ENCODE data around the gene LAMB4. TPM values are rescaled to one million over a fixed set of nuclear protein-coding genes. Genes with fewer than 3 reads are reported as not detected.

Gene LAMB4
- total RNA-seq, 4 donors from 2014 or later = 0.75 to 2.6 (median 1.7) TPM; not detected in 1

DNA sequence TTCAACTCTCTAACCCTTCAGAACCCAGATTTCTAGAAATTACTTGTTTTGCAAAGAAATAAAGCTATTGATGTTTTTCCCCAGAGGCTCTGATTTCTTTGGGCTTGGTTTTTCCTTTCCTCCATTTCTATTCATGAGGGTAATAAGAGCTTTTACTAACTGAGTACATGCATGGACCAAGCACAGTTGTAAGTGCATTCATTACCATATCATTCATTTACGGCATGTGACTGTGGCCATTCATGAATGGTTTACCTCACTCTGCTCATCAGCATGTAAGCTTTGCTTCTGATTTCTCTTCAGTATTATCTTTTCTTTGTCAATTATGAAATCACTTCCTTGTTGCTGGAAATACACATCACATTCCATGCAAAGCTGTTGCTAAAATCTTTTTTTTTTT, 42.4 kb downstream of the LAMB4 start:
- WGBS = 93% methylated on average over 1 of the region's 1 CpG
- H3K27ac ChIP-seq (replicated peaks in 1 of 4) = no peak overlapping the region
- H3K27me3 ChIP-seq = no peaks in the 10 kb centered on the region
- no peak for TF ChIP-seq POLR2AphosphoS5 (IDR thresholded peaks at IDR 0.05)
- H3K9me3 ChIP-seq = no peaks in the 10 kb centered on the region
- DNase-seq (ENCODE audit: extremely low spot score) = no peak
- H3K4me3 ChIP-seq = no peak overlapping the region
- intact Hi-C loops (cut with DNase I) = no loop called here
- no peaks in the 10 kb centered on the region for H3K36me3 ChIP-seq
- H3K4me1 ChIP-seq = peaks cover 0 to 17% (median 6%) of the 10 kb centered on the region in 4 donors

DNA sequence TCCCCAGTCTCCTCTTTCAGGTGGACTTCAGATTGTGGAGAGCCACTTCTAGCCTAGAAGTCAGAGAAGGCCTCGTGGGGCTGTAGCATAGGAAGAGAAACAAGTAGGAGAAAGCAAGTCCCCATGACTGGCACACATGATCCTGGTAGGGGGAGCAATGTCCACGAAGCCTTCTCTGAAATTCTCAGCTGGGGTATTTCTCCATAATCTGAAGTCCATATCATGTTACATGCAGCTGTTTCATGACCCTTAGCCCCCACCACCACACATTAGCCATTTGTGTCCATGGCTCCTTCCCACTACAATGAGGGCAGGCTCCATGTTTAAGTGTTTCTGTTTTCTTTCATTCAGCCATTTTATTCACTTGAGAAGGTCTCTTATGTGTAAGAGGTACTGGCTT, 43.2 kb downstream of the LAMB4 start:
- no peak for DNase-seq (ENCODE audit: extremely low spot score)
- Histone ChIP-seq H3K27ac (replicated peaks in 1 of 4) (no peak overlapping the region), H3K27me3 (no peaks in the 10 kb centered on the region), H3K36me3 (no peaks in the 10 kb centered on the region), H3K4me1 (peaks cover 0 to 17% (median 6%) of the 10 kb centered on the region in 4 donors), H3K9me3 (no peaks in the 10 kb centered on the region), H3K4me3 (no peak overlapping the region)
- intact Hi-C loops (cut with DNase I) = no loop called here
- TF ChIP-seq POLR2AphosphoS5 (IDR thresholded peaks at IDR 0.05) = no peak
- TF ChIP-seq, protein P1, sequence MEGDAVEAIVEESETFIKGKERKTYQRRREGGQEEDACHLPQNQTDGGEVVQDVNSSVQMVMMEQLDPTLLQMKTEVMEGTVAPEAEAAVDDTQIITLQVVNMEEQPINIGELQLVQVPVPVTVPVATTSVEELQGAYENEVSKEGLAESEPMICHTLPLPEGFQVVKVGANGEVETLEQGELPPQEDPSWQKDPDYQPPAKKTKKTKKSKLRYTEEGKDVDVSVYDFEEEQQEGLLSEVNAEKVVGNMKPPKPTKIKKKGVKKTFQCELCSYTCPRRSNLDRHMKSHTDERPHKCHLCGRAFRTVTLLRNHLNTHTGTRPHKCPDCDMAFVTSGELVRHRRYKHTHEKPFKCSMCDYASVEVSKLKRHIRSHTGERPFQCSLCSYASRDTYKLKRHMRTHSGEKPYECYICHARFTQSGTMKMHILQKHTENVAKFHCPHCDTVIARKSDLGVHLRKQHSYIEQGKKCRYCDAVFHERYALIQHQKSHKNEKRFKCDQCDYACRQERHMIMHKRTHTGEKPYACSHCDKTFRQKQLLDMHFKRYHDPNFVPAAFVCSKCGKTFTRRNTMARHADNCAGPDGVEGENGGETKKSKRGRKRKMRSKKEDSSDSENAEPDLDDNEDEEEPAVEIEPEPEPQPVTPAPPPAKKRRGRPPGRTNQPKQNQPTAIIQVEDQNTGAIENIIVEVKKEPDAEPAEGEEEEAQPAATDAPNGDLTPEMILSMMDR (IDR thresholded peaks at IDR 0.05) = no peak
- TF ChIP-seq EP300 (IDR thresholded peaks at IDR 0.05) = no peak
- TF ChIP-seq POLR2A (IDR thresholded peaks at IDR 0.05; ENCODE audit: low read depth) = no peak
- WGBS = 97% methylated on average over 2 of the region's 2 CpGs

DNA sequence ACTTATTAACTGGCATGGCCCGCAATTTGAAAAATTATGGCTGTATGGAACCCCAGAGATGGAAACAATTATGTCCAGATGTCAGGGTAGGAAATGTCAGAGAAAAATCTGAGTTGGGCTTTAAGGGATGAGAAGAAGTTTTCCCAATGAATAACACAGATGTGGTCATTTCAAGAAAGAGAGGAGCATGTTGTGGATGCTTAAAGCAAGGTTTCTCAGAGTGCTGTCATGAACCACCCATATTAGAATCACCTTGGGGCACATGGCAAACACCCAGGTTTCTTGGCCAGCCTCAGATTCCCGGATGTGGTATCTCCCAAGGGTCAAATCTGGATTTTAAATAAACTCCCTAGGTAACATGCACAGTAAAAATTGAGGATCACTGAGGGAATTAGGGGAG, 43.6 kb downstream of the LAMB4 start:
- peaks cover 0 to 17% (median 6%) of the 10 kb centered on the region in 4 donors for H3K4me1 ChIP-seq
- intact Hi-C loops (cut with DNase I) = no loop called here
- no peaks in the 10 kb centered on the region for H3K36me3 ChIP-seq
- peak; percentile 29 for DNase-seq (ENCODE audit: extremely low spot score)
- no peak overlapping the region for H3K27ac ChIP-seq (replicated peaks in 1 of 4)
- TF ChIP-seq POLR2A (IDR thresholded peaks at IDR 0.05; ENCODE audit: low read depth) (no peak), POLR2AphosphoS5 (IDR thresholded peaks at IDR 0.05) (no peak), EP300 (IDR thresholded peaks at IDR 0.05) (no peak)
- TF ChIP-seq, protein P1 (IDR thresholded peaks at IDR 0.05) = no peak
- 75% methylated on average over 2 of the region's 2 CpGs for WGBS
- H3K27me3 ChIP-seq = no peaks in the 10 kb centered on the region
- no peak overlapping the region for H3K4me3 ChIP-seq
- peaks cover 0 to 3% (median 0%) of the 10 kb centered on the region in 4 donors for H3K9me3 ChIP-seq

GRCh38 chr7:108083980-108084379, 46.2 kb downstream of the LAMB4 start:
- 93% methylated on average over 1 of the region's 1 CpG for WGBS
- H3K9me3 ChIP-seq = peaks cover 0 to 5% (median 0%) of the 10 kb centered on the region in 4 donors
- intact Hi-C loops (cut with DNase I) = no loop called here
- peaks cover 0 to 36% (median 20%) of the 10 kb centered on the region in 4 donors for H3K4me1 ChIP-seq
- no peaks in the 10 kb centered on the region for H3K27me3 ChIP-seq
- no peak overlapping the region for H3K4me3 ChIP-seq
- TF ChIP-seq POLR2A (IDR thresholded peaks at IDR 0.05; ENCODE audit: low read depth) (no peak), EP300 (IDR thresholded peaks at IDR 0.05) (no peak), POLR2AphosphoS5 (IDR thresholded peaks at IDR 0.05) (no peak)
- DNase-seq (ENCODE audit: extremely low spot score) = no peak
- H3K27ac ChIP-seq (replicated peaks in 1 of 4) = no peak overlapping the region
- H3K36me3 ChIP-seq = no peaks in the 10 kb centered on the region

GRCh38 chr7:108079648-108080591, 50.2 kb downstream of the LAMB4 start:
- Histone ChIP-seq H3K27me3 (no peaks in the 10 kb centered on the region), H3K4me3 (no peak overlapping the region), H3K4me1 (peaks cover 0 to 43% (median 25%) of the 10 kb centered on the region in 4 donors), H3K36me3 (no peaks in the 10 kb centered on the region), H3K9me3 (peaks cover 0 to 5% (median 0%) of the 10 kb centered on the region in 4 donors), H3K27ac (replicated peaks in 1 of 4) (peak overlapping the region; percentile 48 to 70 (median 64))
- WGBS = 44% methylated on average over 9 of the region's 9 CpGs
- intact Hi-C loops (cut with DNase I) = no loop called here
- TF ChIP-seq POLR2A (IDR thresholded peaks at IDR 0.05; ENCODE audit: low read depth) = no peak
- no peak for TF ChIP-seq EP300 (IDR thresholded peaks at IDR 0.05)
- TF ChIP-seq, protein P1 (IDR thresholded peaks at IDR 0.05) = no peak
- peak in 1 of 2 donors; percentile 37 for TF ChIP-seq POLR2AphosphoS5 (IDR thresholded peaks at IDR 0.05)
- DNase-seq (ENCODE audit: extremely low spot score) = no peak

Measured in esophagus muscularis mucosa (tissue), 4 donors.